ENCODE measurements around the gene CNOT2. TPM values are rescaled to one million over a fixed set of nuclear protein-coding genes. Genes with fewer than 3 reads are reported as not detected.

The CNOT2 gene
- total RNA-seq = 10 to 100 TPM; 60.4 to 66.5 (median 64.3) TPM

GRCh38 chr12:70242695-70243509 lies at the start of gene CNOT2:
CNOT2 (plus strand) TSS chr12:70243433; CDS start chr12:70278227, 34,794 bp downstream.
- peaks cover 31% of the 10 kb centered on the region for H3K36me3 Mint-ChIP-seq (ENCODE audit: insufficient read depth)
- no peaks in the 10 kb centered on the region for H3K27me3 Mint-ChIP-seq (ENCODE audit: low read depth)
- H3K4me1 Mint-ChIP-seq (ENCODE audit: low read depth) = peaks cover 56% of the 10 kb centered on the region
- H3K4me3 Mint-ChIP-seq = peak within 1 kb of the TSS; percentile 94
- no peaks in the 10 kb centered on the region for H3K9me3 Mint-ChIP-seq
- DNase-seq (peak; percentile 87), ATAC-seq (peak; percentile 87 to 89)

DNA sequence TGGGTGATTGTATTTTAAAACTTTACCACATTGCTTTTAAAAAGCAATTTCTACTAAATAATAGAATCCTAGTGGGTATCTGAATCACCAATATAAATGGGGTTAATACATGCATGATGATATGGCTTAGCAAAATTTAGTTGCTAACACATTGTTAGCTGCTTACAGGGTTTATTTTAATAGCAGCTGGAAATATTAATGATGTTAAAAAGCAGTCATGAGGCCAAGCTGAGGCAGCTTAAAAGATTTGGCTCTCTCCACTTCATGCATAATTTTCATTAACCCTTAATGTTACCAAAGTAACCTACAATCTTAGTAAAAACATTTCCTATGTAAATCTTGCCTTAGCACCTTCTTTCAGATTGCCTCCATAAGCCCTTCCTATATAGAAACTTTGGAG lies 49.2 kb upstream of the CNOT2 start:
- no peaks in the 10 kb centered on the region for H3K27me3 Mint-ChIP-seq (ENCODE audit: low read depth)
- ATAC-seq (no peak), DNase-seq (no peak)
- no peaks in the 10 kb centered on the region for H3K36me3 Mint-ChIP-seq (ENCODE audit: insufficient read depth)
- no peaks in the 10 kb centered on the region for H3K9me3 Mint-ChIP-seq
- no peak overlapping the region for H3K4me3 Mint-ChIP-seq
- H3K4me1 Mint-ChIP-seq (ENCODE audit: low read depth) = no peaks in the 10 kb centered on the region

DNA sequence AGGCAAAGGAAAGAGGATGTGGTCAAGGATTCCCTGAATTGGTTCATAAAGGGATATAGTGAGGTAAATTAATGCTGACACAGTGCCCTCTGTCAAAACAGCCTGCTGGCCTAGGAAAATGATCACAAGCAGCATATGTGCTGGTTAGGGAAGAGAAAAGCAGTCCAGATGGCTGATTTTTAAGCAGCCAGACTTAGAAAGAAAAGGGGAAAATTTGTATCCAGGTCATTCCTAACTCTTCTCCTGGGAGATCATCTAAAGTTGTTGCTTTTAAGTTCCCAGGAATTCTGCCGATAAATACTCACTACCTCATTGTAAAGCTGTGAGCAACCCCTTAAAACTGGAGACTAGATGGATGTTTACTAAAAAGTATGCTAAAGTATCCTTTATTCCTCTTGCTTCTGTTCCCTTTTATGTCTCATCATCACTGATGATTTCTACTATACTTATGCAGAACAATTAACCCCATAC lies 46.4 kb upstream of the CNOT2 start:
- Mint-ChIP-seq H3K4me1 (ENCODE audit: low read depth) (no peaks in the 10 kb centered on the region), H3K9me3 (no peaks in the 10 kb centered on the region), H3K36me3 (ENCODE audit: insufficient read depth) (no peaks in the 10 kb centered on the region), H3K27me3 (ENCODE audit: low read depth) (no peaks in the 10 kb centered on the region), H3K4me3 (no peak overlapping the region)
- ATAC-seq = no peak
- no peak for DNase-seq

GRCh38 chr12:70197345-70197744 lies 45.9 kb upstream of the CNOT2 start:
- no peaks in the 10 kb centered on the region for H3K27me3 Mint-ChIP-seq (ENCODE audit: low read depth)

DNA sequence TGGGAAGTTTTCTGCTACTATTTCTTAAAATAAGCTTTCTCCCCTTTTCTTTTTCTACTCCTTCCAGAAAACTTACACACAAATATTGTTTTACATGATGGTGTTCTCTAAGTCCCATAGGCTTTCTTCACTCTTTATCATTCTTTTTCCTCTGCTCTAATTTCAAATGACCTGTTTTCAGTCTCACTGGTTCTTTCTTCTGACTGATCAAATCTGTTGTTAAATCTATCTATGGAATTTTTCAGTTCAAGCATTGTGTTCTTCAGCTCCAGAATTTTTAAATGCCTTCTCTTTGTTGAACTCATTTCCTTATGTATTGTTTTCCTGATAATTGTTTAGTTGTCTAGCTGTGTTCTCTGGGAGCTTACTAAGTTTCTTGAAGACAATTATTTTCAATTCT lies 29.5 kb upstream of the CNOT2 start:
- DNase-seq (no peak), ATAC-seq (no peak)
- peaks cover 2% of the 10 kb centered on the region for H3K36me3 Mint-ChIP-seq (ENCODE audit: insufficient read depth)
- H3K27me3 Mint-ChIP-seq (ENCODE audit: low read depth) = no peaks in the 10 kb centered on the region
- no peak overlapping the region for H3K4me3 Mint-ChIP-seq
- no peaks in the 10 kb centered on the region for H3K4me1 Mint-ChIP-seq (ENCODE audit: low read depth)
- H3K9me3 Mint-ChIP-seq = peaks cover 38% of the 10 kb centered on the region

More at GRCh38 chr12:70197345-70197744, 45.9 kb upstream of the CNOT2 start:
- DNase-seq = no peak
- H3K36me3 Mint-ChIP-seq (ENCODE audit: insufficient read depth) = no peaks in the 10 kb centered on the region
- H3K9me3 Mint-ChIP-seq = no peaks in the 10 kb centered on the region
- no peak overlapping the region for H3K4me3 Mint-ChIP-seq
- no peak for ATAC-seq
- H3K4me1 Mint-ChIP-seq (ENCODE audit: low read depth) = no peaks in the 10 kb centered on the region

DNA sequence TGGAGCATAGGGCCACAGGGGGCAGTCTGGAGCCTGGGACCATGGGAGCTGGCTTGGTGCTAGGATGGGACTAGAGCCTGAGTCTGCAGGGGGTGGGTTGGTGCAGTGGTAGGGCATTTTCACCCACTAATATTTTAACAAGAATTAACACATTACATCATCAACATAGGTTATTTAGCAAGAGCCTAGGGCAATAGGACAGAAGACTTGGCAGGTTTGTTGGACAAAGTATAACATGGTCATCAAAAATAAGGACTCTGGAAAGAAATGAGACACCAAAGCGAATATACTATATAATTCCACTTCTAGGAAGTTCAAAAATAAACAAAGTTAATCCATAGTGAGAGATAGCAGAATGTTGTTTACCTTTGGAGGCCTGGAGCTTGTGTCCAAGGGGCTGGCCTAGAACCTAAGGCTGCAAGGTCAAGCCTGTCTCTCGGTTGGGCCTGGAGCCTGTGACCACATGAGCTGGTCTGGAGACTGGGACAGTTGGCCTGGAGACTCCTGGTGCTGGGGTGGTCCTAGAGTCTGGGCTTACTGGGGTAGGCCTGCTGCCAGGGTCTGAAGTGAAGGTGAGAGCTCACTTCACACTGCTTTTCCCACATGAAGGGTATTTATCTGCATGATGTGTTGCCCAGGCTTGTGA lies 28.1 kb upstream of the CNOT2 start:
- DNase-seq (no peak), ATAC-seq (no peak)
- peaks cover 2% of the 10 kb centered on the region for H3K36me3 Mint-ChIP-seq (ENCODE audit: insufficient read depth)
- H3K27me3 Mint-ChIP-seq (ENCODE audit: low read depth) = no peaks in the 10 kb centered on the region
- H3K4me1 Mint-ChIP-seq (ENCODE audit: low read depth) = no peaks in the 10 kb centered on the region
- peaks cover 24% of the 10 kb centered on the region for H3K9me3 Mint-ChIP-seq
- no peak overlapping the region for H3K4me3 Mint-ChIP-seq

DNA sequence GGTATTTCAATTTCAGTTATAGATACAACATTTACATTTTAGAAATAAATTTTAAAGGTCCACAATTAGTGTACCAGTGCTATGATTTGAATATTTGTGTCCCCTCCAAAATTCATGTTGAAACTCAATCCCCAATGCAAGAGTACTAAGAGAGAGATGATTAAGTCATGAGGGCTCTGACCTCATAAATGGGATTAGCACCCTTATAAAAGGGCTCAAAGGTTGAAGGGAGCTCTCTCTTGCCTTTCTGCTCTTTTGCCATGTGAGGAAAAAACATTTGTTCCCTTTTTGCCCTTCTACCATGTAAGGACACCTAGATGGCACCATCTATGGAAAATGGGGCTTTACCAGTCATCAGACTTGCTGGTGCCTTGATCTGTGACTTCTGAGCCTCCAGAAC lies 25.8 kb upstream of the CNOT2 start:
- H3K4me3 Mint-ChIP-seq = no peak overlapping the region
- no peaks in the 10 kb centered on the region for H3K4me1 Mint-ChIP-seq (ENCODE audit: low read depth)
- DNase-seq = no peak
- ATAC-seq = no peak
- H3K36me3 Mint-ChIP-seq (ENCODE audit: insufficient read depth) = peaks cover 8% of the 10 kb centered on the region
- H3K27me3 Mint-ChIP-seq (ENCODE audit: low read depth) = no peaks in the 10 kb centered on the region
- H3K9me3 Mint-ChIP-seq = peaks cover 13% of the 10 kb centered on the region

DNA sequence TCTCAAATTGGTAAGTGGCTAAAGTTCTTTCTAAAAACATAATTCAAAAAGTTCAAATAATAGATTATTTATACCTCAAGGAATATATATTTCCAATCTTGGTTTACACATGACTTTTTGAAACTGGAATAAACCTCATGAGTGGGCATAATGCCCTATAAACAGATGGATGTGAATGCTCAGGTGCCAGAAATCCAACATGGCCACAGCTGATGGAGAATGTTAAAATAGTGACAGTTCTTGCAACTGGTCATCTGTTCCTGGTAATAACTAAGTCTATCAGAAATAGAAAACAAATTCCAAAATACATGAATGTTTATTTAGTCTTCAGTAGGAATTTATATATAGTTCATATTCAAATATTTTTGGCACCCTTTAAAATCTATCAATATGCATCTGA lies 21.6 kb upstream of the CNOT2 start:
- ATAC-seq (no peak), DNase-seq (no peak)
- Mint-ChIP-seq H3K4me3 (no peak overlapping the region), H3K4me1 (ENCODE audit: low read depth) (no peaks in the 10 kb centered on the region), H3K9me3 (no peaks in the 10 kb centered on the region), H3K27me3 (ENCODE audit: low read depth) (no peaks in the 10 kb centered on the region), H3K36me3 (ENCODE audit: insufficient read depth) (peaks cover 8% of the 10 kb centered on the region)

DNA sequence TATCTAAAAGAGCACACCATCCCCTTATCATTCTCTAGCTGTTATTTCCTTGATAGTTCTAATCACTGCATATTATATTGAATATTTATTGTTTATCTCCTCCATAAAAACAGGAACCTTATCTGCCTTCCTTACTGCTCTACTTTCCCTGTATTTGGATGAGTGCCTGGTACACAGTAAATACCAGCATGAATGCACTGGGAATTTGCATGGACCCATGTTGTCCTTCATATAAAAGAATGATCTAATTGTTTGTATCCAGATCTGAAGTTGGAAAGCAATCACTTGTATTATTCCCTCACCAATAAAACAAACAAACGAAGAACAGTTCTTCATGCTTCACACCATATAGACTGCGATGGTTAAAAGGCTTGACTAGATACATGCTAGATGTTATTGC lies 15.3 kb upstream of the CNOT2 start:
- DNase-seq = no peak
- ATAC-seq = no peak
- Mint-ChIP-seq H3K9me3 (no peaks in the 10 kb centered on the region), H3K27me3 (ENCODE audit: low read depth) (no peaks in the 10 kb centered on the region), H3K36me3 (ENCODE audit: insufficient read depth) (peaks cover 3% of the 10 kb centered on the region), H3K4me3 (no peak overlapping the region), H3K4me1 (ENCODE audit: low read depth) (no peaks in the 10 kb centered on the region)

DNA sequence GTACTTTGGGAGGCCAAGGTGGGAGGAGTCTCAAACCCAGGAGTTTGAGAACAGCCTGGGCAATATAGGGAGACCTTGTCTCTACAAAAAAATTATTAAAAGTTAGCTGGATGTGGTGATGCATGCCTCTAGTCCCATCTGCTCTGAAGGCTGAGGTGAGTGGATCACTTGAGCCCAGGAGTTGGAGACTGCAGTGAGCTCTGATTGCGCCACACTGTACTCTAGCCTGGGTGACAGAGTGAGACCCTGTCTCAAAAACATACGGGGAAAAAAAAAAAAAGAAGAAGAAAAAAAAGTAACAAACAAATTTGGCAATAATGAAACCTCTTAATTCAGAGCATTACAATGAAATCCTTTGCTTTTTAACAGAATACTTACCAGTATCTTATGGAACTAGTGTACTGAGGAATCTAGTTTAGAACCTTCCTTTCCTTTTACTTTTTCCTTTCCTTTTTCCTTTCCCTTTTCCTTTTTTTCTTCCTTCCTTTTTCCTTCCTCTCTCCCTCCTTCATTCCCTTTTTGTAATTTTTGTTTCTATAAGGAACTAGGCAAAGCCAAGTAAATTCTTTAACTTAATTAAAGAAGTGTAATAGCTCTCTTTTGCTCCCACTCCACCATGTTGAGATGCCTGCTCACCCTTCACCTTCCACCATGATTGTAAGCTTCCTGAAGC lies 12.2 kb upstream of the CNOT2 start:
- H3K27me3 Mint-ChIP-seq (ENCODE audit: low read depth) = no peaks in the 10 kb centered on the region

GRCh38 chr12:70236990-70237389 lies 6.2 kb upstream of the CNOT2 start:
- ATAC-seq = no peak
- H3K9me3 Mint-ChIP-seq = no peaks in the 10 kb centered on the region
- H3K4me1 Mint-ChIP-seq (ENCODE audit: low read depth) = peaks cover 14% of the 10 kb centered on the region

More for the DNA sequence above, 12.2 kb upstream of the CNOT2 start:
- DNase-seq (no peak), ATAC-seq (no peak)
- Mint-ChIP-seq H3K9me3 (no peaks in the 10 kb centered on the region), H3K4me3 (no peak overlapping the region), H3K4me1 (ENCODE audit: low read depth) (no peaks in the 10 kb centered on the region), H3K36me3 (ENCODE audit: insufficient read depth) (peaks cover 4% of the 10 kb centered on the region)

GRCh38 chr12:70240673-70241072 lies 2.6 kb upstream of the CNOT2 start:
- Mint-ChIP-seq H3K36me3 (ENCODE audit: insufficient read depth) (peaks cover 34% of the 10 kb centered on the region), H3K27me3 (ENCODE audit: low read depth) (no peaks in the 10 kb centered on the region), H3K4me3 (no peak overlapping the region), H3K9me3 (no peaks in the 10 kb centered on the region), H3K4me1 (ENCODE audit: low read depth) (peaks cover 34% of the 10 kb centered on the region)
- ATAC-seq = no peak
- DNase-seq = no peak

More at GRCh38 chr12:70236990-70237389, 6.2 kb upstream of the CNOT2 start:
- Mint-ChIP-seq H3K27me3 (ENCODE audit: low read depth) (no peaks in the 10 kb centered on the region), H3K4me3 (no peak overlapping the region), H3K36me3 (ENCODE audit: insufficient read depth) (peaks cover 27% of the 10 kb centered on the region)
- DNase-seq = no peak

- Mint-ChIP-seq H3K36me3 (ENCODE audit: insufficient read depth) (peaks cover 31% of the 10 kb centered on the region), H3K9me3 (no peaks in the 10 kb centered on the region)
These were observed 1.4 kb upstream of the CNOT2 start for GRCh38 chr12:70241845-70242244.

DNA sequence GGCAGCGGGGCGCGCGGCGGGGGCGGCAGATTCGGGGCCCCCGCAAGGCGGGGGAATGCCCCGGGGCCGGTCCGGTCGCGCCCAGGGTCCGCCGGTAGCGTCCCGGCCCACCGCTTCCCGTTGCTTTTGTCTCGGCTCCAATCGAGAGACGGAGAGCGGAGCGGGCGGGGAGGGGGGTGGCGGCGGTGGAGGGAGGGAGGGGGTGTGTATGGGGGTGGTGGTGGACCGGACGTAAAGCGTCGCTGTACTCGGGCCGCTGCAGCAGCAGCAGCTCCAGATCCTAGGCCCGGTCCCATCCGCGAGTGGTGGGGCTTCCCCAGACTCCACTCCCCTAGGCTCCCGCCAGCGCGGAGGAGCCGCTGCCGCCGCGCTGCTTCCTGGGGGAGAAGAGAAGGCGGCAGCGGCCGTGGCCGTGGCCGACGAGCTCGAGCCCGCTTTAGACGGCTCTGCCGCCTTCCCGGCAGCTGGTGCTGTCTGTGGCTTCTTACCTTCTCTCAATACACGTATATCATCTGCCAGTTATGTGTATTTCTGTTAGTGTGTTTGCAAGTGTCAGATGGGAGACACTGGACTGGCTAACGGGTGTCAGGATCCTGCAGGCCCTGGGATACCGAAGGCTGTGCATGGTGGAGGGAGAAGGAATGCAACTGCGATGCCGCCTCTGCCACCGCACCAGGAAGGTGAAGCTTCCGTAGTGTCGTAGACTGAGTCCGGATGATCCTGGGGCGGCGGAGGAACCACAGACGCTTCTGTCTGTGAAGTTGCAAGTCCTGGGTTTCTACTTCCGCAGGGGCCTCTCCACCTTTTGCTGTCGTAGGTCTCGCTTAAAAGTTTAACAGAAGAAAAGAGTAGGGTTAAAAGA lies 508 bp downstream of the CNOT2 start:
- peaks cover 64% of the 10 kb centered on the region for H3K4me1 Mint-ChIP-seq (ENCODE audit: low read depth)
- peak overlapping the region; percentile 94 for H3K4me3 Mint-ChIP-seq
- H3K36me3 Mint-ChIP-seq (ENCODE audit: insufficient read depth) = peaks cover 31% of the 10 kb centered on the region
- no peaks in the 10 kb centered on the region for H3K9me3 Mint-ChIP-seq
- peak; percentile 49 for DNase-seq
- no peaks in the 10 kb centered on the region for H3K27me3 Mint-ChIP-seq (ENCODE audit: low read depth)
- peak; percentile 64 to 67 for ATAC-seq

More at GRCh38 chr12:70241845-70242244, 1.4 kb upstream of the CNOT2 start:
- ATAC-seq (no peak), DNase-seq (no peak)
- Mint-ChIP-seq H3K27me3 (ENCODE audit: low read depth) (no peaks in the 10 kb centered on the region), H3K4me1 (ENCODE audit: low read depth) (peaks cover 45% of the 10 kb centered on the region), H3K4me3 (peak overlapping the region; percentile 94)

Measured in activated T-cell treated with anti-CD3 and anti-CD28 coated beads, Interleukin-2, amount 50 U/mL, for 4 hours (primary cell).